ENCODE measurements around the gene CEND1.

The CEND1 gene

DNA sequence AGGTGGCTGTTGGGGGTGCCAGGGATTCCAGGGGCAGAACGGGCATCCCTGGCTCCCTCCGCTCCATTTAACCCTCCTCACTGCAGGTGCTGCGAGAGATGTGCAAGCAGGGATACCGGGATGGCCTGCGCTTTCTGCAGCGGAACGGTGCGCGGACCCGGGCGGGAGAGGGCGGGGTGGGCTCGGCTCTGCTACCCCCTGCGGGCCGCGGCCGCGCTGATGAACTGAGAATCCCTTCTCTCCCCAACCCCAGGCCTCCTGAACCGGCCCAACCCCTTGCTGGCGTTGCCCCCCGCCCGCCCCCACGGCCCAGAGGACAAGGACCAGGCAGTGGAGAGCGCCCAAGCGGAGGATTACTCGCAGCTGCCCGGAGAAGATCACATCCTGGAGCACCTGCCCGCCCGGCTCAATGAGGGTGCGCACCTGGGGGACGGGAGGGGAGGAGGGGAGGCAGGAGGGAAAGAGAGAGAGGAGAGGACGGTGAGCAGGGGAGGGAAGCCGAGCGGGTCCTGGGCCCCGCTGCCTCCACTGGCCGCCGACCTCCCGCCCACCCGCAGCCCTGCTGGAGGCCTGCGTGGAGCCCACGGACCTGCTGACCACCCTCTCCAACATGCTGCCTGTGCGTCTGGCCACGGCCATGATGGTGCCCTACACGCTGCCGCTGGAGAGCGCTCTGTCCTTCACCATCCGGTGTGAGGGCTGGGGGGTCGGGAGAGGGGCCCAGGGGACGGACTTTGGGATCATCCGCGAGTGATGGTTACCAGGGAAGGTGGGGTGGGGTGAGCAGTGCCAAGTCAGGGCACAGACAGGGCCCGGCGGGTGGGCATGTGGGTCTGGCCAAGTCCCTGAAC is 33.8 kb upstream of the CEND1 start:
- no peak for TF ChIP-seq POLR2A (IDR thresholded peaks at IDR 0.05; ENCODE audit: low read depth, low read length)
- no peak for FAIRE-seq
- DNase-seq (ENCODE audit: insufficient read length, low spot score), result no peak

DNA sequence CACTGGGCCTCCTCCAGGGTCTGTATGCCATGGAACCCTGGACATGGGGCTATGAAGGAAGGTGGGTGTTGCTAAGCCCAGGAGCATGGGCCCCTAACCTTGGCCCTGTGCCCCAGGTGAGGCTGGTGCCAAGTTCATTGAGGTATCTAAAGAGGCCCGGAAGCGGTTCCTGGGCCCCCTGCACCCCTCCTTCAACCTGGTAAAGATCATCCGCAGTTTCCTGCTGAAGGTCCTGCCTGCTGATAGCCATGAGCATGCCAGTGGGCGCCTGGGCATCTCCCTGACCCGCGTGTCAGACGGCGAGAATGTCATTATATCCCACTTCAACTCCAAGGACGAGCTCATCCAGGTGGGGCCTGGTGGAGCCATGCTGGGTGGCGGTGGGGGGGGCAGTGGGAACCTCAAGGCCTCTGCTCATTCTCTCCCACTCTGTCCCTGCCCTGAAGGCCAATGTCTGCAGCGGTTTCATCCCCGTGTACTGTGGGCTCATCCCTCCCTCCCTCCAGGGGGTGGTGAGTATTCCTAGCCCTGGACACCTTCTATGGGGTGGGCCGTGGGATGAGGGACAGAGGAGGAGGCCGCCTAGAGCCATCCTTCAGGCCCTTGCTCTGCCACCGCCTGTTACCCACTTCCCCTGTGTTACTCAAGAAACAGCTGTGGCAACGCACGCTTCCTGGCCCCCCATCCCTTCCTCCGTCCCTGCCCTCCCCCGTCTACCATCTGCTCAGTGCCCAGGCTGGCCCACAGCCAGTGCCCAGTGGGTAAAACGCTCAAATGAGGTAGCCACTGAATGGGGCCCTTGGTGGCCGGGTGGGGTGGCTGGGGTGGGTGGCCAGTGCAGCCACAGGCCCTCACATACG is 31.9 kb upstream of the CEND1 start:
- TF ChIP-seq POLR2A (IDR thresholded peaks at IDR 0.05; ENCODE audit: low read depth, low read length), result peak; percentile 18
- FAIRE-seq, result no peak
- no peak for DNase-seq (ENCODE audit: insufficient read length, low spot score)

DNA sequence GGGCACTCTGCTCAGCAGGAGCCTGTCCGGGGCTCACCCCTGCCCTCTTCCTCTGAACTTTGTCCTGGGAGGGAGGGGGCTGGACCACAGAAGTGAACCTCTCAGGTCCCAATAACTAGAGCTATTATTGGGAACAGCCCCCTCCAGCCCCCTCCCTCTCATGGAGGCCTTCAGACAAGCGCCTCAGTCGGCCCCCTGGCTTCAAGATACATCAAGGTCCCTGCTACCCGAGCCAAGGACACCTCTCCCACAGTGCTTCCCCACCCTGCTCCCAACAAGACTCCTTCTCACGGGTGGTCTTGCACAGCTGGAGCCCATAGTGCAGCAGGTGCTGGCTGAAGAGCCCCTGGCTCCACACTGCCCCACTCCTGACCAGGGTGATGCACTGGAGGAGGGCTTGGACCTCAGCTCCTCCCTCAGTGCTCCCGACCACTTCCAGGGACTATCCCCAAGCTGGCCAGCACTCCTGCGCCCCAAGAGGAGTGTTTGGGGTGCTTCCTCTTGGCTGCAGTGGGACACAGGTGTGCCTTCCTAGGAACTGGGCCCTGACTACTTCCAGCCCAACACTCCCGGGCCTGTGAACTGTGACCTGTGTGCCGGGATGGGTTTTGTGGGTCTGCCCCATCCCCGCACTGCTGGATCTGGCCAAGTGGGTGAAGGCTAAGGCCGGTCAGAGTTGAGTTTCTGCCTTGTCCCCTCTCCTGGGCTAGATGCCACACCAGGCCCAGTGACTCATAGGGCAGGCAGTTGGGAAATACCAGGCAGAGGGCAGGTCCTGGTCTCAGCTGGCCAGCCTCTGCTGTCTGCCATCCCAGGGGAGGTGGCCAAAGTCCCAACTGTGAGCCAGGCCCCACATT is 31.0 kb upstream of the CEND1 start:
- FAIRE-seq, result peak; percentile 43
- no peak; the same call in 1 of the 2 replicates for TF ChIP-seq POLR2A (IDR thresholded peaks at IDR 0.05; ENCODE audit: low read depth, low read length)
- peak; percentile 98 for DNase-seq (ENCODE audit: insufficient read length, low spot score)

DNA sequence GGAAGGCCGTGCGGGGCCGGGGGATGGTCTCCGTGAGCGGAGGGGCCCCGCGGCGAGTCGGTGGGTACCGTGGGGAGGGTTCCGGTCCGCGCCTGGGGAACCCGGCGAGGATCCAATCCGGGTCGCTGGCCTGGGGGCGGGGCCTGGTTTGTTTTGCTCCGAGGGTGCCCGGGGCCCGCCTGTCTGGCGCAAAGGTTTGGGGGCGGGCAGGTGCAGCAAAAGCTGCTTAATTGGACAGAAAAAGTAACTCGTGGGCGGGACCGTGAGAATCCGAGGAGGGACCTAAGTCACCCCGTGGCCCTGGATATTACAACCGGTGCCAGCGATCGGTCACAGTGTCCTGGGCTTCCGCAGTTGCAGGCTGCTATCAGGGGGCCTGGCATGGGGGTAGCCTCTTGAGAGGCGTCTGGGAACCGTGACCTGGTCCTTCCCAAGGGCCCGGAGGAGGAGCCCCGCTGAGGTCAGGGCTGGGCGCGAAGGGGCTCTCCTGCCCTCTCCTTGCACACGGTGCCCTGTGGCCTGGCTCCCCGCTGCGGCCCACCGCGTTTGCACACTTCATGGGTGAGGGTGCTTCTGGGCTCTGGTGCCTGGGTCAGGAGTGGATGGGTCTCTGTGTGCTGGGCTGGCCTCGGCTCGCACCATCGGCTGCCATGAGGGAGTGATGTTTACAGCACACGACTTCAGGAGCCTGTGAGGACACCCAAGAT is 30.2 kb upstream of the CEND1 start:
- FAIRE-seq (no peak), DNase-seq (ENCODE audit: insufficient read length, low spot score) (peak; percentile 77)
- TF ChIP-seq POLR2A (IDR thresholded peaks at IDR 0.05; ENCODE audit: low read depth, low read length), result peak; percentile 42

DNA sequence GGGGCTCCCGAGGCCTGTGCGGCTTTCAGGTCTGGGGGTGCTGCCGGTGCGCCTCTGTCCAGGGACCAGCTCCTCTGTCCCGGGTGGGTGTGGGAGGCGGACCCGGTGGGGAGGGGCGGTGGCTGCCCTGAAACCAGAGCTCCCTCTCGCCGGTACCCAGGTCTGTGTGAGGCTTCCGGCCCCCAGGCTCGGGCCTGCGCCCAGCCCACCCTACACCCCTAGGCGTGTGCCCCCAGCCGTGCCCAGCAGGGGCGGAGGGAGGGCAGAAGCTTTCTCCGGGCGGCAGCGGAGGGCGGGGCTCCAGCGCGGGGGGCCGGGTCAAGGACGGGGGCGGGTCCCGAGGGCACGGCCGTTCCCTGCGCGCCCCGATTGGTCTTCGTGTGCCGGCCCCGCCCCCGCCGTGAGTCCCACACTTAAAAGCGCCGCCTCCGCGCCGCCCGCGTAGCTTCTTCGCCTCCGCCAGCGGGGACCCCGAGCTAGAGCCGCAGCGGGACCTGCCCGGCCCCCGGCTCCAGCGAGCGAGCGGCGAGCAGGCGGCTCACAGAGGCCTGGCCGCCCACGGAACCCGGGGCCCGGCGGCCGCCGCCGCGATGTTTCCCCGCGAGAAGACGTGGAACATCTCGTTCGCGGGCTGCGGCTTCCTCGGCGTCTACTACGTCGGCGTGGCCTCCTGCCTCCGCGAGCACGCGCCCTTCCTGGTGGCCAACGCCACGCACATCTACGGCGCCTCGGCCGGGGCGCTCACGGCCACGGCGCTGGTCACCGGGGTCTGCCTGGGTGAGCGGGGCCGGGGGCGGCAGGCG is 29.4 kb upstream of the CEND1 start:
- peak; percentile 81 for TF ChIP-seq POLR2A (IDR thresholded peaks at IDR 0.05; ENCODE audit: low read depth, low read length)
- FAIRE-seq, result no peak
- no peak for DNase-seq (ENCODE audit: insufficient read length, low spot score)

DNA sequence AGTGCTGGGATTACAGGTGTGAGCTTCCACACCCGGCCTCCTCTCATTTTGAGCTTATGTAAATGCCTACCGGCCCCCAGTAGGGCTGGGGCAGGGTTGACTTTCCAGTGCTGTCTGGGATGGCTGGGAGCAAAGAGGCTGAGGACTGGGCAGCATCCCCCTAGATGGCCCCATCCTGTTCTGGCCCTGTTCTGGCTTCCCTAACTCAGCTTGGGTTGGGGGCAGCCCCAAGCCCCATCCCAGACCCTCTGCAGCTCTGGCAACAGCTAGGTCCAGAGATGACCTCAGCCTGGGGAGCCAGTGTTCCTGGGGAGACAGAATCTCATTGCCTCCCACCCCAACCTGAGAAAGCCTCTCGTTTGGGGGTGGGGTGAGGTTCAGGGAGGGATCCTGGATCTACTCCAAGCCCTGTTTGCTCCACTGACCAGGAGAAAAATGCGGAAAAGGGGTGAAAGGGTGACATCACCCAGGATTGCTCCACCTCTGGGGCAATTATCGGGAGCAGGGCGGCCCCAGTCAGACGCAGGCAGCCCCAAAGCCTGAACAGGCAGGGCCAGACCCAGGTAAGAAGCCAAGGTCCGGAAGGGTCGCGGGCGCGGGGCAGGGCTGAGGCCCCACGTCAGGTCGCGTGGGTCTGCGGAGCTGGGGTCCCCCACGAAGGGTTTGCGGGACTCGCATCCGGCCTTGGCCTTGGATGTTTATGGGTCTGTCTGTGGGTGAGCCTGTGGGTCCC is 28.7 kb upstream of the CEND1 start, which contains the start of gene PNPLA2:
Gene PNPLA2, plus strand, starts transcription at position 519 of the 733 bp plus-strand sequence. CDS start 805 bp downstream, outside the sequence.
- DNase-seq (ENCODE audit: insufficient read length, low spot score), result no peak
- FAIRE-seq, result no peak
- TF ChIP-seq POLR2A (IDR thresholded peaks at IDR 0.05; ENCODE audit: low read depth, low read length), result no peak

DNA sequence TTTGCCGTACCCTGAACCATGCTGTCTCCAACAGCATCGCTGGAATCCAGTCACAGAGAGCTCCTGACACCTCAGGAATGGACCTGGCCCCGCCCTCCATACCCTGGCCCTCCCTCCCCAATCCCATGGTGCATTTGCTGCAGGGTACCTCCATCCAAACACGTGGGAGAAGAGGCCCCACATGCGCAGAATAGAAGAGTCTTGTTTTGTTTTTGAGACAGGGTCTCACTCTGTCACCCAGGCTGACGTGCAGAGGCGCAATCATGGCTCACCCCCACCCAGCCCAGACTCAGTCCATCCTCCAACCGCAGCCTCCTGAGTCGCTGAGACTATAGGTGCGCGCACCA is 26.5 kb upstream of the CEND1 start:
- DNase-seq (ENCODE audit: insufficient read length, low spot score) (no peak), FAIRE-seq (no peak)
- no peak for TF ChIP-seq POLR2A (IDR thresholded peaks at IDR 0.05; ENCODE audit: low read depth, low read length)

DNA sequence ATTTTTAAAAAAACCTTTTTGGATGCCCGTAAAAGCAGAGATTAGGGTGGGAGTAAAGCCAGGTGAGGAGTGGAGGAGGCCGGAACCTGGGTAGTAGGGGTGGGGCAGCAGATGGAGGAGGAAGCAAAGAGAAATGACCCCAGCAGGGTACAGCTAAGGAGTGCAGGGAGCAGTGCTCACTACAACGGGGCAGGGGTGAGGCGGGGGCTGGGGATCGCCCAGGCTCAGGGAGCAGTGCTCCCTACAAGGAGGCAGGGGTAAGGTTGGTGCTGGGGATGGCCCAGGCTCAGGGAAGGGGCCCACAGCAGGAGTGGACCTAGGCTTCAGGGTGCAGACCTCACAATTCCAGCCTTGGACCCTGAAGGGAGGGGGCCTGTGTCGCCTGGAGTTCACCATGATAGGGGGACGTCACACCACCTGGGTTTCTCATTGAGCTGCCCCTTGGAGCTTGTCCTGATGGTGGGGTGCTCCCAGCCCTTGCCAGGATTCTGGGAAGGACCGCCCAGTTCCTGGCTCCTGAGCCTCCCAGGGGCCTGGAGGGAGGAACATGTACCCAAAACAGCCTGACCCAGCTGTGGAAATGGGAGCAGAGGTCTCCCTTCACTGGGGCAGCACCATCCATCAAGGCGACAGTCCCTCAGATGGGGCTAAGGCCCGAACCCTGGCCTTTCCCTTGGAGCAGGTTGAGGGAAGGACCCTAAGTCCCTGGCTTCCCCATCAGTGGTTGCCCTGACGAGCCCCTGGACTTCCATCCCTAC is 26.0 kb upstream of the CEND1 start:
- DNase-seq (ENCODE audit: insufficient read length, low spot score) (no peak), FAIRE-seq (no peak)
- no peak for TF ChIP-seq POLR2A (IDR thresholded peaks at IDR 0.05; ENCODE audit: low read depth, low read length)

DNA sequence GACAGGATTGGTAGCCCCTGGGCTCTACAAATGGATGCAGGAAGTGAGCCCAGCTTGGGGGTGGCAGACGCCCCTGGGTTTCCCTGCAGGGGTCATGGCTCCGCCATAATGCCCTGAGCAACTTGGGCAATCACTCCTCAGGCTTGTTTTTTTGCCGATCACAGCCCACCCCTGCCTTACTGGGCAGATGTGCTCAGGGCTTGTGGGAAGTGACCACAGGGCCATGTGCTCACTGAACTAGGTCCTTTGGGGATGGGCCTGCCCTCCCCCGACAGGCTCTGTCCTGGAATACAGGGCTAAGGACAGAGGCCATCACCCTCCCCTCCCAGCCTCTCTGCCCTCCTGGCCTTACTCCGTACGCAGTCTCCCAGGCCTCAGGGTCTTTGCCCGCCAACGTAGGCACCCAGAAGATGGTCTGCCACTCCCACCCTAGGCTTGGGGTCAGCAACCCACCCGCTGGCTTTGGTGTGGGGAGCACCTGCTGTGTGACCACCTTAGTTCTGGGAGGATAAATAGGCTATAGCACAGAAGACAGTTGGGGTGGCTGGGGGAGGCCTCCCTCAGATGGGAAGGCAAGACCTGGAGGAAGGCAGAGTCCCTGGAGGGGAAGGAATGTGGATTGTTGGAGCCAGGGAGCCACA is 23.7 kb upstream of the CEND1 start:
- FAIRE-seq (no peak), DNase-seq (ENCODE audit: insufficient read length, low spot score) (no peak)
- TF ChIP-seq POLR2A (IDR thresholded peaks at IDR 0.05; ENCODE audit: low read depth, low read length), result no peak

DNA sequence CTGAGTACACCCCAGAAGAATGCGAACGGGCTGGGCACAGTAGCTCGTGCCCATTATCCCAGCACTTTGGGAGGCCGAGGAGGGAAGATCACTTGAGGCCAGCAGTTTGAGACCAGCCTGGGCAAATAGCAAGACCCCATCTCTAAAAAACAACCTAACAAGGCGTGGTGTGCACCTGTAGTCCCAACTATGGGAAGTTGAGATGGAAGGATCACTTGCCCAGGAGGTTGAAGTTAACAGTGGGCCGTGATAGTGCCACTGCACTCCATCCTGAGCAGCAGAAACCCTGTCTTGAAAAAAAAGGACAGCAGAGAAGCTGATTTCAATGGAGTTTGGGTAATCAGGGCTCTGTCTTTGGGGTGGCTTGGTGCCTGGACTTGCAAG is 23.2 kb upstream of the CEND1 start:
- TF ChIP-seq POLR2A (IDR thresholded peaks at IDR 0.05; ENCODE audit: low read depth, low read length), result no peak
- no peak for DNase-seq (ENCODE audit: insufficient read length, low spot score)
- no peak for FAIRE-seq

DNA sequence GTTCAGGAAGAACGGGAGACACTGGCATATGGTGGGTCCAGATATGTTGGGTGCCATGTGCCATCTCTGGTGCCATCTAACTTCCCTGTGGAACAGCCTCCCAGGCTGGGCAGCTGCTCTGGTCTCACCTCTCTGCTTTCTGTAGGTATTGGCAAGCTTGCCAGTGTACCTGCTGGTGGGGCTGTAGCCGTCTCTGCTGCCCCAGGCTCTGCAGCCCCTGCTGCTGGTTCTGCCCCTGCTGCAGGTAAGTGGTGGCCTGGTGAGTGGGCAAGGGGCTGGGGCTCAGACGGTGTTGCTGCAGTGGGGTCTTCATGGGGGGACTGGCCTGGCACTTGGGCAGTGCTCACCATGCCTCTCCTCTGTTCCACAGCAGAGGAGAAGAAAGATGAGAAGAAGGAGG is 22.5 kb upstream of the CEND1 start:
- FAIRE-seq, result no peak
- no peak for DNase-seq (ENCODE audit: insufficient read length, low spot score)
- no peak for TF ChIP-seq POLR2A (IDR thresholded peaks at IDR 0.05; ENCODE audit: low read depth, low read length)

All from H54 (cell line).